Lower leg skin (tissue), 3 donors: ENCODE results near the gene CES3.

Source experiments
- POLR2A ChIP-seq, 2 donors: fragments of 450-650 bp; IDR thresholded peaks; one replicate each; pipeline ENCODE4 v1.6.1; 2016 to 2017; ENCODE audit warnings: antibody characterized with exemption in 2 of 2, mild to moderate bottlenecking in 1 of 2, moderate library complexity in 1 of 2
- TF ChIP-seq, protein P1 (sequence below), 3 donors: fragments of 450-650 bp; IDR thresholded peaks; one replicate each; pipeline ENCODE4 v1.5.1; 2016; ENCODE audit warnings: antibody characterized with exemption in 3 of 3, mild to moderate bottlenecking in 3 of 3, moderate library complexity in 2 of 3

DNA sequence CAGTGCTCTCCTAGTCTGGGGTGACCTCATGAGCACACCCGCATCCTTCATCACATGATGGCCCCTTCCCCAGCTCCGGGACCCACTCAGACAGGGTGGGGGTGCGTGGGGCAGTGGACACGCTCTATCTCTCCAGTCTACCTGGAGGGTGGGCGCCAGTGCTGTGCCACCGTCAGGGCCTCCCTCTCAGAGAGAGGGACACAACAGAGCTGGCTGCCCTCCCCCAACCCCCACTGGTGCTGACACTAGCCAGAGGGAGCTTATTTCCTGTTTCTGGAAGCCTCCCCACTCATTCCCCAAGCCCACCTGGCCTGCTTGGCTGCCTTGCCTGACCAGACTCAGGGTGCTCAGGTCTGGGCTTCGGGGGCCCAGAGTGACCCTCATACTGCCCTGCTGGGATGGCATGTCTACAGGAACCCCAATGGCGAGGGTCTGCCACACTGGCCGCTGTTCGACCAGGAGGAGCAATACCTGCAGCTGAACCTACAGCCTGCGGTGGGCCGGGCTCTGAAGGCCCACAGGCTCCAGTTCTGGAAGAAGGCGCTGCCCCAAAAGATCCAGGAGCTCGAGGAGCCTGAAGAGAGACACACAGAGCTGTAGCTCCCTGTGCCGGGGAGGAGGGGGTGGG, 17.5 kb upstream of the CES3 start:
- TF ChIP-seq, protein P1, sequence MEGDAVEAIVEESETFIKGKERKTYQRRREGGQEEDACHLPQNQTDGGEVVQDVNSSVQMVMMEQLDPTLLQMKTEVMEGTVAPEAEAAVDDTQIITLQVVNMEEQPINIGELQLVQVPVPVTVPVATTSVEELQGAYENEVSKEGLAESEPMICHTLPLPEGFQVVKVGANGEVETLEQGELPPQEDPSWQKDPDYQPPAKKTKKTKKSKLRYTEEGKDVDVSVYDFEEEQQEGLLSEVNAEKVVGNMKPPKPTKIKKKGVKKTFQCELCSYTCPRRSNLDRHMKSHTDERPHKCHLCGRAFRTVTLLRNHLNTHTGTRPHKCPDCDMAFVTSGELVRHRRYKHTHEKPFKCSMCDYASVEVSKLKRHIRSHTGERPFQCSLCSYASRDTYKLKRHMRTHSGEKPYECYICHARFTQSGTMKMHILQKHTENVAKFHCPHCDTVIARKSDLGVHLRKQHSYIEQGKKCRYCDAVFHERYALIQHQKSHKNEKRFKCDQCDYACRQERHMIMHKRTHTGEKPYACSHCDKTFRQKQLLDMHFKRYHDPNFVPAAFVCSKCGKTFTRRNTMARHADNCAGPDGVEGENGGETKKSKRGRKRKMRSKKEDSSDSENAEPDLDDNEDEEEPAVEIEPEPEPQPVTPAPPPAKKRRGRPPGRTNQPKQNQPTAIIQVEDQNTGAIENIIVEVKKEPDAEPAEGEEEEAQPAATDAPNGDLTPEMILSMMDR (IDR thresholded peaks at IDR 0.05) = no peak
- no peak for TF ChIP-seq POLR2A (IDR thresholded peaks at IDR 0.05)
